Measurements from ENCODE around the gene CA5A.
"Not testable (repeated sequence)": the region's sequence is repeated elsewhere in the genome, so short reads cannot be mapped to it uniquely, and the experiment has no call there.

The CA5A gene

GRCh38 chr16:87864331-87864989, 71.9 kb downstream of the CA5A start:
- DNase-seq: no peak

DNA sequence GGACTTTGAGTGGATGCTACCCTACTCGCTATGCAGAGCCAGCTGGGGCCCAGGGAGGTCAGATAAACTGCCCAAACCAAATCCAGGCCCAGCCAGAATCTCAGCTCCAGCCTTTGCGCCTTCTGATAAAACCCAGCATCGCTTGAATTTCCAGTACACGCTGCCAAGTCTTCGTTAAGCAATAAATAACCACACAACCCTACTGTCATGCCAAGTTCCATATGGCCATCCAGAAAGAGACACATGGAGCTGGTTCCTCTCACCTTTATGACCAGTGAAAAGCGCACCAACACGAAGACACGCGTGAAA, 73.0 kb downstream of the CA5A start:
- DNase-seq: not testable (repeated sequence)

GRCh38 chr16:87862597-87863326, 73.6 kb downstream of the CA5A start:
- not testable (repeated sequence) for DNase-seq

GRCh38 chr16:87861300-87862099, 74.8 kb downstream of the CA5A start:
- not testable (repeated sequence) for DNase-seq

DNA sequence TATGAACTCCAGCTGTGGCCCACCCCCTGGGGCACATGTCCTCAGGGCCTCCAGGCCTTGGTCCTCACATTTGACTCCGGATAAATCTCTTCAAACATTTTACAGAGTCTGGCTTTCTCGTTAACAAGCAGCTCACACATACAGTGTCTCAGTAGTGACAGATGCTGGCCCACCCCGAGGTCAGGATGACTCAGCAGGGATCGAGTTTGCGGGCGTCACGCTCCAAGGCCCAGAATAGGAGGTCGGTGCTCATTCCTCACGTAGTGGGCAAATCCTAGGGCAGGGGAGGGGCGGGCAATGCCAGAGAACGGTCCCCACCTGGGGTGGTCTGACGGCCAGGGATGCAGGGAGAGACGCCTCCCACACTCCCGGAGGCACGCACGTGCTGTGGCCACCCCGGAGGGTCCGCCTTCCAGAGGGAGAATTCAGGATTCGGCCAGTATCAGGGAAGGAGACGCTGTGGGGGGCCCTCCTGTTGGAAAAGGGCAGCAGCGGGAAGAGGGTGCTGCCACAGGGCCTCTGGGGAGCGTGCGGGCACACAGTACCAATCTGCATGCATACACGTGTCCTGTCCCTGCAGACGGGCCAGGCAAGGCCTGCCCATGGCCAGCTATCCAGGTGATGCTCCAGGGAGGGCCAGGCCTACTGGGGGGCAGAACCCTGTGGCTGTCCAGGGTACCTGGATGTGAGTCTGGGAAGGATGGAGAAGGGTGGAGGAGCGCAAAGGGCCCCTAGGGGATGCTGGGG, 75.6 kb downstream of the CA5A start:
- DNase-seq: peak in 1 of 5 experiments; percentile 45

- DNase-seq: peak in 1 of 5 experiments; percentile 21
Observed at GRCh38 chr16:87858151-87858993, 78.0 kb downstream of the CA5A start.

- DNase-seq: no peak
Observed at GRCh38 chr16:87856791-87857228, 79.5 kb downstream of the CA5A start.

DNA sequence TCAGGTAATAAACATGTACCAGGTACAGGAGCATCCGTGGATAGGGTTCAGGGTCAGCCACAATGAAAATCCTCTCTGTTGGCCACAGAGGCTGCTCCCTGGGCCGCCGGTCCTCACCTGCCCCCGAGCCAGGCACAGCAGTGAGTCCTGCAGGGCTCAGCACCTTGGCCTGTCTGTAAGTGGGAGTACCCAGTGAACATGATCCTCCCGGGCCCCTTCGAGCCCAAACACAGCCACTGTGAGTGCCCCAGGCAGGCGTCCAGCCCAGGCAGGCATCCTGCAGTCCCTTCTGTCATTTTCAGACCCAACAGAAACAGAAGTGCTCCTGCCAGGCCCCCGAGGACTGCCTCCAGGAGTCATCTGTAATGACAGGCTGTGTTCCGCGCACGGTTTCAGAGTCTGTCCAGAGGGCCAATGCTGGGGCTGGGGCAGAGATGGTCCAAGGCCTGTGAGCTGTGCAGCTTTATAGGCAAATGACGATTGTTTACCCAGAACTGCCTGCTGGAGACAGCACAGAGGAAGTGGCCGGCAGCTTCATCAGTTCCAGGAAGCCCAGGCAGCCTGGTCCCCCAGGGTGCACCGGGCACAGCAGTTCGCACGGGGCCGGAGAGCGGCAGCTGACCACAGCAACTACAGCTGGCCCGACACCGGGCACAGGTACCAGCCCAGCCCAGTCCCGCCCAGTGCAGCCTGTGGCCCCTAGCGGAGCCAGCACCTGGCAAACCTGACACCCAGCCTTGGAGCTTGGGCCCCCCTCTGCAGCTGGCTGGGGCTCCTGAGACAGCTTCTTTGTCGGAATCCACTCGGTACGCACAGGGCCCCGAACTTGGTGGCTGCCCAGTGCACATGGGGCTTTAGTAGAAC, 80.2 kb downstream of the CA5A start:
- DNase-seq: peak in 2 of 5 experiments; percentile 41 to 84

DNA sequence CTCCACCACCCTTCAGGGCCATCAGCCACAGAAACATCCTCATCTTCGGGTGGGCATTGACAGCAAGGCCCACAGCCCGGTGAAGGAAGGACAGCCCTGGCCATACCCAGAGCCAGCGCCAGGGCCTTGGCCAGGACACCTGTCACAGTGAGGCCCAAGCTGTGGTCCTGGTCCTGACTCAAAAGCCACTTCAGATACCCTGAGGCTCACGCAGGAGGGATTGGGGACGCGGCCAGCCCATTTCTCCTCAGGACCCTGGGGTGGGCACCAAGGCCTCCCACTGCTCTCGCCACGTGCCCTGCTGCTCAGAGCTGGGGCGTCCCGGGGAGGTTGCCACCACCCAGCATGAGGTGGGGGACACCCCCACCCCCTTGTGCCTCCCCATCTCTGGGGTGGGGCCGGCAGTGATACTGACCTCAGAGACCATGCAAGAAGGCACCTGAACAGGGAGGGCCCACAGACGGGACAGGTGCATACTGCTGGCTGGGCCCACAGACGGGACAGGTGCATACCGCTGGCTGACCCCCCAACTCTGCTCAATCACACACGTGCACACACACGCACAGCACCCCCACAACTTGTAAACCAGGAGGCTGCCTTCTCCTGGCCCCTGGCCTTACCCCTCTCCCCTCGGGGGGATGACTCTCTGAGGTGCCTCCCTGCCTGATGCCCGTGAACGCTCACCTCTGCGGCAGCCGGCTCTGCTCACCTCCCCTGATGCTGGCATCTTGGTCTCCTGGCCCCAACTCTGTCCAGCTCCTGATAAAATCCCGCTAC, 81.2 kb downstream of the CA5A start:
- DNase-seq: no peak

DNA sequence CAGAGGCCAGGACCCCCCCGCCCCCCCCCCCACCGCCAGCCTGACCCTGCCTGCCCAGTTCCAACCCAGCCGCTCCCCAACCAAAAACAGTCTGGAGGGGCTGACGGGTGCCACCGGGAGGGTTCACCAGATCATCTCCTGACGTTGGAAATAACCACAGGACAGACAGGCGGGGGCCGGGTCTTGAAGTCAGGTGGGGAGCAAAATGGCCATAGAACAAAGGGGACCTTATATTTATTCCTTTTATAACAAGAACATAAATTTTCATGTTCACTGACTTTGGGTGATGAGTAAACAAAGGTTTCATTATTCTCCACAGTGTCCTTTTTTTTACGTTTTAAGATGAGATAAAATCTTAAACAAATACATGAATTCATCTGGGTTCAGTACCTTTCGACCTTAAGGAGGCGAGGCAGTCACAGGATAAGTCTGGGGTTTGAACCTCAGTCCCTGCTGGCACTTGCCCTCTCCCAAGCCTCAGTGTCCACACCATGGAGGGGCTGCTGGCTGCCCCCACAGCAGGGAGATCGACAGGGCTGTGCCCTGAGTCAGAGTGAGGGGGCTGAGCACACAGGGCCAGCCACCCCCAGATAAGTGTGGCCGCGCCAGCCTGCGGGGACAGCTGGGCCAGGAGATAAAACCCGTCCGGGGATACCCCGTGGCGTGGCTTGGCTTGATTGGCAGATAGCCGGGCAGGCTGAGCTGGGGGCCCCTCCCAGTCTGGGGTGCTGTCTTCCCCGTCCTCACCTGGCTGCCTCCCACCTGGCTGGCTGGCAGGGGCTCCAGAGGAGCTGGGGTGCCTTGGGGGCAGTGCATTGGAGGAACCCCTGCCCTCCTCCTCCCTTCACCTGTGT, 82.0 kb downstream of the CA5A start:
- DNase-seq: peak in 3 of 5 experiments; percentile 27 to 75 (median 55)

GRCh38 chr16:87853411-87854052, 82.8 kb downstream of the CA5A start:
- peak; percentile 57 to 97 (median 75) for DNase-seq

GRCh38 chr16:87851601-87852000, 84.7 kb downstream of the CA5A start:
- no peak for DNase-seq

DNA sequence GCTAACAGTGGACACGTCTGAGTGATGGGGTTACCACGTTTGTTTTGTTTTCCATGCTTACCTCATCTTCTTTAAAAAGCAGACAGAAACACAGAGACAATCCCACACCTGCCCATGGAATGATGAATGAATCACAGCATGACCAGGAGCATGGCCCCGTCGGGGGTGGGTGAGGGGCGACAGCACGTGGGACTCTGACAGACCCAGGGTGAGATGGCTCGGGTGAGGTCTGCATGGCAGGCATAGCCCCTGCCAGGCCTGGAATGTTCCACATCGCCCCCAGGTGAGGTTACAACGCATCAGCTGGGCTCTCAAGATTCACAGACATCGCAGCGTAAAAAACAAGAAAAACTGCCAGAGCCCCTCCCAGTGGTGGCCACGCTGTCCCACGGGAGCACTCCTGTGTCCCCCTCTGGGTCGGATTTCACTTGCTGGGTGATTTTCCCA, 85.2 kb downstream of the CA5A start:
- no peak for DNase-seq

DNA sequence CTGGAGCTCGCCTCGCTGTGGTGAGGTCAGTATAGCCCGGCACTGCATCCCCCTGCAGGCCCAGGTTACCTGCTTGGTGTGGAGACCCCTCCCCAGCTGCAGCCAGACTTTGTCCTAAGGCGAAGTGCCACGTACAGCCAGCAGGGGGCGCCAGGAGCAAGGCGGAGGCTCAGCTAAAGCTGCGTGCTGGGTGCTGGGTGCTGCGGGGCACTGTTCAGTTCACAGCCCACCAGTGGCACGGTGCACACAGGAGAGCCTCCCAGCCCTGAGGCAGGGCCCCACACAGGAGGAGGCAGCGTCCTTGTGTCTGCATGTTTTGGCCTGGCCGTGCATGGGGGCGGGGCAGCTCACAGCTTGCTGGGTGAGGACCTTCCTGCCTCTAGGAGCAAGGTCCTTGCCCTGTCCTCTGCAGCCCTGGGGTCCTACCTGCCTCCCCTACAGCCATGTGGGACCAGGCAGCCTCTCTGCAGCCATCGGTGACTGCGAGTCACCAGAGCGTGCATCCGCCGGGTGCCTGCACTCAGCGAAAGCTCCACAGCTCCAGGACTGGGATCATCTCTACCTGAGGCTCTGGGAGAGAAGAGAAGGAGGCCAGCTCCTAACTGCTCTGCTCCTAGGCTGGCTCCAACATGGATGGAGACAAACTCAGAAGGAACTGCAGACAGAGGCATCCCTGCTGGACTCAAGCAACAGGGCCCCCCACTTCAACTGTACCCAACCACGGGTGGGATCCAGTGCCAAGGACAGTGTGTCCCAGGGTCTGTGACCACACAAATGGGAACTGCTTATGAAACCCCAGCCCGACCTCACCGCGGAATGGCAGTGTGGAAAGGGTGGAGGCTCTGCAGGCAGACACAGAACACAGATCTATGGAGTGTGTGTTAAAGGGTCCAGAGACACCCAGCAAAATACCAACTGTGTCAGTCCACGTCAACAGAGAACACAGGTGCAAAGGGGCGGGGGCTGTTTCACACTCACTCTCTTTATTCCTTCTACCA, 86.0 kb downstream of the CA5A start:
- DNase-seq: peak; percentile 59 to 81 (median 65)

- no peak for DNase-seq
Observed at GRCh38 chr16:87849419-87850008, 86.8 kb downstream of the CA5A start.

- no peak for DNase-seq
Observed at GRCh38 chr16:87848676-87849345, 87.5 kb downstream of the CA5A start.

All from T-helper 2 cell (primary cell).